ENCODE data around the gene SCPEP1.

- no peak for TF ChIP-seq POLR2A (IDR thresholded peaks at IDR 0.05)
- no peak for TF ChIP-seq CTCF (IDR thresholded peaks at IDR 0.05)
These were observed 47.9 kb downstream of the SCPEP1 start for GRCh38 chr17:57025876-57026275.
